ENCODE measurements around the gene NUDCD3.

- TF ChIP-seq EZH2 (IDR thresholded peaks at IDR 0.05; ENCODE audit: borderline replicate concordance, low read length) (no peak), CTCF (conservative IDR thresholded peaks at IDR 0.05 in 1 of 2, IDR thresholded peaks at IDR 0.05 in 1 of 2; ENCODE audit: extremely low read depth in 1 of 2, insufficient read depth in 1 of 2, low read depth in 1 of 2, low read length in 2 of 2) (no peak)
Measured at GRCh38 chr7:44368885-44369284, 121.6 kb downstream of the NUDCD3 start.
